Astrocyte of the spinal cord (primary cell): ENCODE measurements around the gene EPHB6.

ENCODE experiments used
- DNase-seq: peaks from one replicate; pipeline ENCODE4 v3.0.0; 2011; ENCODE audit warnings: low read depth, low spot score
- H3K4me3 ChIP-seq: 2 replicates; pipeline ENCODE4 v1.5.1; 2011; ENCODE audit warnings: low read depth, mild to moderate bottlenecking, low read length, moderate library complexity
- CTCF ChIP-seq: IDR thresholded peaks from 2 replicates; pipeline ENCODE4 v1.5.1; 2012; ENCODE audit warnings: low read depth, mild to moderate bottlenecking, low read length, inconsistent platforms
- in situ Hi-C: cut with HindIII; loops from 2 replicates; pipeline ENCODE4 v1.10.0; 2017; ENCODE audit warnings: low sequenced_read_pairs

Gene EPHB6

GRCh38 chr7:142857625-142858024, 2.7 kb downstream of the EPHB6 start:
- no peak for TF ChIP-seq CTCF
- in situ Hi-C loops, result no loop called here
- H3K4me3 ChIP-seq, result no peak overlapping the region
- DNase-seq, result no peak

- no peak for TF ChIP-seq CTCF
- DNase-seq, result no peak
Observed at GRCh38 chr7:142859411-142859810, 4.5 kb downstream of the EPHB6 start.

GRCh38 chr7:142859829-142860228, 5.0 kb downstream of the EPHB6 start:
- in situ Hi-C loops, result no loop called here

More at GRCh38 chr7:142859411-142859810, 4.5 kb downstream of the EPHB6 start:
- in situ Hi-C loops, result no loop called here
- no peak overlapping the region for H3K4me3 ChIP-seq

GRCh38 chr7:142860968-142861367, 6.1 kb downstream of the EPHB6 start:
- H3K4me3 ChIP-seq, result no peak overlapping the region
- in situ Hi-C loops, result no loop called here
- no peak for TF ChIP-seq CTCF
- DNase-seq, result no peak

More at GRCh38 chr7:142859829-142860228, 5.0 kb downstream of the EPHB6 start:
- DNase-seq, result peak; percentile 56
- no peak for TF ChIP-seq CTCF
- no peak overlapping the region for H3K4me3 ChIP-seq

- in situ Hi-C loops, result no loop called here
- H3K4me3 ChIP-seq, result no peak overlapping the region
- TF ChIP-seq CTCF, result no peak
- DNase-seq, result no peak
Observed at GRCh38 chr7:142862351-142862750, 7.5 kb downstream of the EPHB6 start.

GRCh38 chr7:142862786-142863400, 8.0 kb downstream of the EPHB6 start:
- no peak for DNase-seq
- in situ Hi-C loops, result no loop called here
- TF ChIP-seq CTCF, result no peak
- H3K4me3 ChIP-seq, result no peak overlapping the region
